Measurements from ENCODE around the gene SLIT2.

SLIT2 gene, protein sequence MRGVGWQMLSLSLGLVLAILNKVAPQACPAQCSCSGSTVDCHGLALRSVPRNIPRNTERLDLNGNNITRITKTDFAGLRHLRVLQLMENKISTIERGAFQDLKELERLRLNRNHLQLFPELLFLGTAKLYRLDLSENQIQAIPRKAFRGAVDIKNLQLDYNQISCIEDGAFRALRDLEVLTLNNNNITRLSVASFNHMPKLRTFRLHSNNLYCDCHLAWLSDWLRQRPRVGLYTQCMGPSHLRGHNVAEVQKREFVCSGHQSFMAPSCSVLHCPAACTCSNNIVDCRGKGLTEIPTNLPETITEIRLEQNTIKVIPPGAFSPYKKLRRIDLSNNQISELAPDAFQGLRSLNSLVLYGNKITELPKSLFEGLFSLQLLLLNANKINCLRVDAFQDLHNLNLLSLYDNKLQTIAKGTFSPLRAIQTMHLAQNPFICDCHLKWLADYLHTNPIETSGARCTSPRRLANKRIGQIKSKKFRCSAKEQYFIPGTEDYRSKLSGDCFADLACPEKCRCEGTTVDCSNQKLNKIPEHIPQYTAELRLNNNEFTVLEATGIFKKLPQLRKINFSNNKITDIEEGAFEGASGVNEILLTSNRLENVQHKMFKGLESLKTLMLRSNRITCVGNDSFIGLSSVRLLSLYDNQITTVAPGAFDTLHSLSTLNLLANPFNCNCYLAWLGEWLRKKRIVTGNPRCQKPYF (N-terminal part only)

DNA sequence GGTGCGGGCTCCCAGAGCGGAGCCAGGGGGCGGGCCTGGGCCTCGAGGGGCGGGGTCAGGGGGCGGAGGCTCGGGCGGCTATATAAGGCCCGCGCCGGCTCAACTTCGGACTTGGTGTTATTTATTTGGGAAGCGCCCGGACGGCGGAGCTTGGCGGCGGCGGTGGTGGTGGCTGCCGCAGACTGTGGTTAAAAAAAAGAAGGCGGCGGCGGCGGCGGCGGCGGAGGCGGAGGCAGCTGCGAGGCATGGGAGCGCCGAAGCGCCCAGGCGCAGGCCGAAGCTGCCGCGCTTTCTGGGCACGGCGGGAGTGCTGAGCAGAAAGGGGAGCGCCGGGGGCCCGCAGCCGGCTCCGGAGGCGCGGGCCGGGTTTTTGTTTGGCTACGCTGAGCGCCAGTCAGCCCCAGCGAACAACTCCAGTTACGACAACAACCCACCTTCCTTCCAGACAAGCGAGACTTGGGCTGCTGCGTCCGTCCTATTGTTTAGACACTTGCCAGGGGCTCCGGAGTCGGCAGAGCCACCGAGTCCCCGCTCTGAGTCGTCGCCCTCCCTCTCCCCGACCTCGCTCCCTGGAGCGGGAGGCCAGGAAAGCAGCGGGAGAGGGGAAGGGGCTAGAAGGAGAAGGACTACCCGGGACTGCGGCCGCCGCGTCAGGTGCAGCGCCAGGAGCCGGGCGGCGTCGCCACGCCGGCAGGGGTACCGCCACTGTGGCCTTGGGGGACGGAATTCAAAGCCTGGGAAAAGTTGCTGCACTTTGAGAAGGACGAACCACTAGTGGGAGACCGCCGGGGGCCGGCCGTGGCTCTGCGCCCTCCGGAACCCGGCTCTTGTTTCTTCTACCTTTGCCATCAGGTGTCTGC, at the start of gene SLIT2:
SLIT2 (plus strand) TSS at position 110 of the 860 bp plus-strand sequence. CDS start 1,911 bp downstream, outside the sequence.
- H3K4me3 ChIP-seq (replicated peaks; ENCODE audit: low read depth, low read length) = peak within 1 kb of the TSS; percentile 80
- TF ChIP-seq, protein P1, sequence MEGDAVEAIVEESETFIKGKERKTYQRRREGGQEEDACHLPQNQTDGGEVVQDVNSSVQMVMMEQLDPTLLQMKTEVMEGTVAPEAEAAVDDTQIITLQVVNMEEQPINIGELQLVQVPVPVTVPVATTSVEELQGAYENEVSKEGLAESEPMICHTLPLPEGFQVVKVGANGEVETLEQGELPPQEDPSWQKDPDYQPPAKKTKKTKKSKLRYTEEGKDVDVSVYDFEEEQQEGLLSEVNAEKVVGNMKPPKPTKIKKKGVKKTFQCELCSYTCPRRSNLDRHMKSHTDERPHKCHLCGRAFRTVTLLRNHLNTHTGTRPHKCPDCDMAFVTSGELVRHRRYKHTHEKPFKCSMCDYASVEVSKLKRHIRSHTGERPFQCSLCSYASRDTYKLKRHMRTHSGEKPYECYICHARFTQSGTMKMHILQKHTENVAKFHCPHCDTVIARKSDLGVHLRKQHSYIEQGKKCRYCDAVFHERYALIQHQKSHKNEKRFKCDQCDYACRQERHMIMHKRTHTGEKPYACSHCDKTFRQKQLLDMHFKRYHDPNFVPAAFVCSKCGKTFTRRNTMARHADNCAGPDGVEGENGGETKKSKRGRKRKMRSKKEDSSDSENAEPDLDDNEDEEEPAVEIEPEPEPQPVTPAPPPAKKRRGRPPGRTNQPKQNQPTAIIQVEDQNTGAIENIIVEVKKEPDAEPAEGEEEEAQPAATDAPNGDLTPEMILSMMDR (IDR thresholded peaks at IDR 0.05; ENCODE audit: low read length, missing control alignments) = no peak
- peak; percentile 87 for DNase-seq (ENCODE audit: low read depth)

DNA sequence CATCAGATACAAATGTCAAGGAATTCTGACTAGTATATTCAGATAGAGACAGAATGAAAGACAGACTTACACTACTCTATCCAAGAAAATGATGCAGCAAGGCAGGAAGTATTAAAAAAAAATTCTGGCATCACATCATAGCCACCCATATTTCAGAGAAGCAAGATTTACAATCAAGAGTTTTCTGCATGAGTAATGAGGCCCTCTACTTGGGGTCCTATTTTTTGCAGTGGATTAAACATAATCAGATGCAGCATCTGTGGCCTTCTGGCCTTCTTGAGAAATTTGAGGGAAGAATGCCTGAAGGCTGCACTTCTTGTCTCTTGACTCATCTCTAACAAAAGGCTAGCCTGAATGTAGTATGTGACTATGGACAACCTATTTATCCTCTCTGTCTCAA, 48.2 kb upstream of the SLIT2 start:
- DNase-seq (ENCODE audit: low read depth) = peak; percentile 60
- H3K4me3 ChIP-seq (replicated peaks; ENCODE audit: low read depth, low read length) = no peak overlapping the region
- TF ChIP-seq, protein P1 (IDR thresholded peaks at IDR 0.05; ENCODE audit: low read length, missing control alignments) = no peak

GRCh38 chr4:20217521-20217920, 34.2 kb upstream of the SLIT2 start:
- TF ChIP-seq, protein P1 (IDR thresholded peaks at IDR 0.05; ENCODE audit: low read length, missing control alignments) = no peak
- no peak overlapping the region for H3K4me3 ChIP-seq (replicated peaks; ENCODE audit: low read depth, low read length)
- no peak for DNase-seq (ENCODE audit: low read depth)

GRCh38 chr4:20217951-20218350, 33.8 kb upstream of the SLIT2 start:
- no peak overlapping the region for H3K4me3 ChIP-seq (replicated peaks; ENCODE audit: low read depth, low read length)
- TF ChIP-seq, protein P1 (IDR thresholded peaks at IDR 0.05; ENCODE audit: low read length, missing control alignments) = no peak
- DNase-seq (ENCODE audit: low read depth) = no peak

GRCh38 chr4:20219521-20219920, 32.2 kb upstream of the SLIT2 start:
- no peak for DNase-seq (ENCODE audit: low read depth)
- TF ChIP-seq, protein P1 (IDR thresholded peaks at IDR 0.05; ENCODE audit: low read length, missing control alignments) = no peak
- no peak overlapping the region for H3K4me3 ChIP-seq (replicated peaks; ENCODE audit: low read depth, low read length)

GRCh38 chr4:20237894-20238537, 13.7 kb upstream of the SLIT2 start:
- no peak overlapping the region for H3K4me3 ChIP-seq (replicated peaks; ENCODE audit: low read depth, low read length)
- TF ChIP-seq, protein P1 (IDR thresholded peaks at IDR 0.05; ENCODE audit: low read length, missing control alignments) = no peak
- DNase-seq (ENCODE audit: low read depth) = no peak

All from fibroblast of pulmonary artery (primary cell).